GM21390 (cell line): ENCODE results near the gene CCNF.
"Not testable (repeated sequence)": the region's sequence is repeated elsewhere in the genome, so short reads cannot be mapped to it uniquely, and the experiment has no call there.

Experiments used
- ATAC-seq: cut with Tn5 transposase; IDR thresholded peaks from one replicate; pipeline ENCODE4 v1.9.1; 2021; ENCODE audit not compliant: unreplicated experiment

Gene CCNF

DNA sequence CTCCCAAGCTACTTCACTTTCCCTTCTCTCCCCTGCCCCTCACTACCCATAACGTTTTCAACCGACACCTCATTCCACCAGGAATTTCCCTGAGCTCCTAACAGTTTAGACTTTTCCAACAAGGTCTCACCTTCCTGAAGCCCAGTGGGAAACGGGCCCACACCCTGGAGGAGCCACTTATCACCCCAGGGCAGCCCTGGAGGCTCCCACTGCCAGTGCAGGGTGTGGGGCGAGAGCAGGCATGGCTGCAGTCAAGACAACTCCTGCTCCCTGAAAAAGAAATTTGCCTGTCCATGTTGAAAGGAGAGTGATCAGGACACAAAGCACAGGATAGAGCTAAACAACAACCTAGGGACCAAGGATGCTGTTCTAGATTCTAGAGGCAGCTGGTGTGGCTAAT, 1.7 kb upstream of the CCNF start:
- ATAC-seq = no peak

GRCh38 chr16:2428051-2428783, 1.0 kb upstream of the CCNF start:
- no peak for ATAC-seq

GRCh38 chr16:2428784-2429033, 538 bp upstream of the CCNF start:
- ATAC-seq = peak; percentile 1

DNA sequence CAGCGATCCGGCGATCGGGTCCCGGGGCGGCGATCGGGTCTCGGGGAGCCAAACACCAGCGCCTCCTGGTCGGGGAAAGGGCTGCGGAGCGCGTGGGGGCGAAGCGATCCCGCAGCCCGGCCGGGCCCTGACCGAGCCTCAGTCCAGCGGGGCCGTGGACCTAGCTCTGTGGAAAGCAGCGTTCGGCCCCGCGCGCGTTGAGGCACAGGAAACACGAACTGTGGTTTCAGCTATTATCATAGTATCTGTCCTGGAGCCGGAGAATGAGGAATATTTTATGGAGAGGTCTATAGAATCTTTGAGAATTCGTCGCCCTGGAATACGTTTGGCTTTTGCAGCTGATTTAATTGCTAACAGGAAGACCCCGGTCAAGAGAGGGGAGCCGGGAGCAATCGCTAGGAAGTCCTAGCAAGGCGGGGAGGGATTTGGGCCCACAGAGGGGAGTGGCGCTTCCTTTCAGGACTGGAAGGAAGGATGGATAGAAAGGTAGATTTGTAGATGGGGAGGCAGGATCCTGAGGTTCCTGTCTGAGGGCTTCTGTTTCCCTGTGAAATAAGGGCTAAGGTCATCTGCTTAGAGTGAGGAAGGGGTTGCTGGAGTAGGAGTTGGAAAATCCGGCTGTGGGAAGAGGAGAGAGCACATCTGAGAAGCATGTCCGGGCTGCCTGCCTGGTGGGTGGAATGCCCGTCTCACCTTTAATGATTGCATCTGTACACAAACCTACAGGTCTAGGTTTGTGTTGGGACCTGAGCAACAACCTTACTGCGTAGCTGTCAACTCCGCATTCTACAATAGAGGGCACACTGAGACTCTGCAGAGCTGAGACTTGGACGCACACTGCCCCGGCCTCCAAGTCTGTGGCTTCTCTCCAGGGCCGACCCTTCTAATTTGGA, 770 bp downstream of the CCNF start:
- ATAC-seq = peak; percentile 4

GRCh38 chr16:2432286-2432685, 3.0 kb downstream of the CCNF start:
- ATAC-seq = no peak

- no peak for ATAC-seq
Observed at GRCh38 chr16:2432801-2433505, 3.7 kb downstream of the CCNF start.

DNA sequence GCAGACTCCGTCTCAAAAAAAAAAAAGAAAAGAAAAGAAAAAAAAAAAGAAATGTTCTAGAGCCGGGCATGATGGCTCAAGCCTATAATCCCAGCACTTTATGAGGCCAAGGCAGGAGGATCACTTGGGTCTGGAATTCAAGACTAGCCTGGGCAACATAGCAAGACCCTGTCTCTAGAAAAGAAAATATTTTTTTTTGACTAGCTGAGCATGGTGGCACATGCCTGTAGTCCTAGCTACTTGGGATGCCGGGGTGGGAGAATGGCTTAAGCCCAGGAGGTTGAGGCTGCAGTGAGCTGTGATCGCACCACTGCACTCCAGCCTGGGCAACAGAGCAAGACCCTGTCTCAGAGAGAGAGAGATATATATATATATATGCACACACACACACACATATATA, 6.0 kb downstream of the CCNF start:
- ATAC-seq = not testable (repeated sequence)

DNA sequence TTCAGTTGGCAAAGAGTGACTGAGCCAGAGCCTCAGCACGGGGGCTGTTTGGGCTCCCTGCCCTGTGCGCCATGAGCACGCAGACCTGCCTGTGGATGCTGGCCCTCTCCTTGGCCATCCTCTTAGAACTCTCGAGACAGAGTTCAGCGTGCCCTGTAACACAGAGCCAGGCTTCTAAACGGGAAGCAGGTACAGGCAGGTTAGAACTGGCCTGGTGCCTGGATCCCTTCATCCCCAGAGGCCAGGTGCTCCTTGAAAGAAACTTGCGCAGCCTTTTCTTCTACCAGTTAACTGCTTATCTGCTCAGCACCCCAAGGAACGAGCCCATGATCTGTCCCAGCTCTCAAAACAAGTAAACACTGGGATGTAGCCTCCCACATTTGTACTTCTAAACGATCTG, 6.9 kb downstream of the CCNF start:
- no peak for ATAC-seq

GRCh38 chr16:2437032-2437790, 8.0 kb downstream of the CCNF start:
- ATAC-seq = no peak

GRCh38 chr16:2438121-2438520, 8.9 kb downstream of the CCNF start:
- no peak for ATAC-seq

GRCh38 chr16:2439598-2439997, 10.4 kb downstream of the CCNF start:
- ATAC-seq = no peak

DNA sequence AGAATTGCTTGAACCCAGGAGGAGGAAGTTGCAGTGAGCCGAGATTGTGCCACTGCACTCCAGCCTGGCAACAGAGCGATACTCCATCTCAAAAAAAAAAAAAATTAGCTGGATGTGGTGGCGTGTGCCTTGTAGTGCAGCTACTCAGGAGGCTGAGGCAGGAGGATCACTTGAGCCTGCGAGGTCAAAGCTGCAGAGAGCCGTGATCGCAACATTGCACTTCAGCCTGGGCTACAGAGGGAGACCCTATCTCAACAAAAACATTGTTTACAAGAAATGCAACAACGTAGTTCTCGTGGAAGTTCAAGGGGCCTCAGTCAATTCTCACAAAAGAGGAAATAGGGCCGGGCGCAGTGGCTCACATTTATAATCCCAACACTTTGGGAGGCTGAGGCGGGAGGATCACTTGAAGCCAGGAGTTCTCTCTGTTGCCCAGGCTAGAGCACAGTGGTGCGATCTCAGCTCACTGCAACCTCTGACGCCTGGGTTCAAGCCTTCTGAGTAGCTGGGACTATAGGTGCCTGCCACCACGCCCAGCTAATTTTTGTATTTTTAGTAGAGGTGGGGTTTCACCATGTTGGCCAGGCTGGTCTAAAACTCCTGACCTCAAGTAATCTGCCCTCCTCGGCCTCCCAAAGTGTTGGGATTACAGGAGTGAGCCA, 12.0 kb downstream of the CCNF start:
- not testable (repeated sequence) for ATAC-seq

DNA sequence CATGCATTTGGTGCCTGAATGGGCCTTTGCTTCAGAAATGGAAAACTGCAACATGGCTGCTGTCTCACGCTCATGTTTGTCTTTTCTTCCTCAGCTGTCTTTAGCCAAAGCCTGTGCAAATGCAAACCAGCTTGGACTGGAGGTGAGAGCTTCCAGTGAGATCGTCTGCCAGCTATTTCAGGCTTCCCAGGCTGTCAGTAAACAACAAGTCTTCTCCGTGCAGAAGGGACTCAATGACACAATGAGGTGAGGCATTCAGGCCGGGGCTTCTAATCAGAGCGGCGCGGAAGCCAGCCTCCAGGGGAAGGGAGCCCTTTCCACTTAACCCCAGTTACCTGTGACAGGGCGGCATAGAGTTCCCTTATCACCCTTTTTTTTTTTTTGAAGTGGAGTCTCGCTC, 14.3 kb downstream of the CCNF start:
- no peak for ATAC-seq

DNA sequence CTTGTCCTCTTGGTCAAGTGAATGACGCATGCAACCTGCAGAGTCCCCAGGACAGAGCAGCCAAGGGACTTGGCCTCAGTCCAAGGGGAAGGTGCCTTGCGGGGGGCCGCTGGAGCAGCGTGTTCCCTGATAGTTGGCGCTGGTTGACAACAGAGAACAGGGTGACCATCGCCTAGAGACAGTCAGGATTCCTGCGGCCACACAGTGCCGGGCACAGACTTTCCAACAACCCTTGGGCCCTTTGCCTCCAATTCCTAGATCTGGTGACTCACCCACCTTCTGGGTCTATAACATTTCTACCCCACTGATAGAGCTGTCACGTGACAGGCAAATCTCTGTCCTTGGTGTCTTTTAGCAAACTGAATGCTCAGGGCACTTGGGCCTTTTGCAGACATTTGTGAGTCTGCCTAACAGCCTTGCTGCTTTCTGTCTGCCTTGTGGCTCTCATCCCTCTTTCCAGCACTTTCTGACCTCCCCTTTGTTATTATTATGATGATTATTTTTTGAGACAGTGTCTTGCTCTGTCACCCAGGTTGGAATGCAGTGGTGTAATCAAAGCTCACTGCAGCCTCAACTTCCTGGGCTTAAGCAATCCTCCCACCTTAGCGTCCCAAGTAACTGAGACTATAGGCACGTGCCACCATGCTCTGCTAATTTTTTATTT, 18.8 kb downstream of the CCNF start:
- no peak for ATAC-seq

DNA sequence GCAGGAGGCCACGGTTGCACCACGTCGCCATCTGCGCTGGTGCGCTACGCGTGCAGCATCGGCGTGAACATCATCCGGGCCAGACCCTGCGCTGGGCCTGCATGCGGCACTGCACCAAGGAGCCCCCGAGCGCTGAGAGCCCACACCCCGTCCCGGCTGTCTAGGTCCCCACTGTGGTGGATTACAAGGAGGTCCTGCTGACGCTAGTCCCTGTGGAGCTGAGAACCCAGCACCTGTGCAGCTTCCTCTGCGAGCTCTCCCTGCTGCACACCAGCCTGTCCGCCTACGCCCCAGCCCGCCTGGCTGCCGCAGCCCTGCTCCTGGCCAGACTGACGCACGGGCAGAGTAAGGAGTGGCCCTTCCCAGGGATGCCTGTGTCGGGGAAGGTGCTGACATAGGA, 19.9 kb downstream of the CCNF start:
- no peak for ATAC-seq

- no peak for ATAC-seq
Observed at GRCh38 chr16:2450535-2450934, 21.3 kb downstream of the CCNF start.

DNA sequence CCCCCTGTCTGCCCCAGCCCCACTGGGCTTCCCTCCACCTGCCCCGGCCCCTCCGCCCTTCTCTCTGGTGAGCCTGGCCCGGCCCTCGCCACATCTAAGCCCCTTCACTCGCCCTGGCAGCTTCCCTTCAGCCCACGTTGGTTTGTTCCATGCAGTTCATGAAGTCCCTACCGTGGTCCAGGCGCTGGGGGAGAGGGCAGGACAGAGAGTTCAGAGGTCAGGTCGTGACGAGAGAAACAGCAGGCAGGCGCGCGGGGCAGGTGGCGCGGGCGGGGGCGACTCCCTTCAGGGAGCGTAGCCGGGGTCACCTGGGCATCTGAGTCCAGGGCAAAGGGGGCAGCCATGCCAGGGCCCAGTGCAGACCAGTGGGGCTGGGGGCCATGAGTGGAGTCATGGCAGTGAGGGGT, 21.7 kb downstream of the CCNF start:
- no peak for ATAC-seq

GRCh38 chr16:2451851-2452320, 22.6 kb downstream of the CCNF start:
- ATAC-seq = no peak

DNA sequence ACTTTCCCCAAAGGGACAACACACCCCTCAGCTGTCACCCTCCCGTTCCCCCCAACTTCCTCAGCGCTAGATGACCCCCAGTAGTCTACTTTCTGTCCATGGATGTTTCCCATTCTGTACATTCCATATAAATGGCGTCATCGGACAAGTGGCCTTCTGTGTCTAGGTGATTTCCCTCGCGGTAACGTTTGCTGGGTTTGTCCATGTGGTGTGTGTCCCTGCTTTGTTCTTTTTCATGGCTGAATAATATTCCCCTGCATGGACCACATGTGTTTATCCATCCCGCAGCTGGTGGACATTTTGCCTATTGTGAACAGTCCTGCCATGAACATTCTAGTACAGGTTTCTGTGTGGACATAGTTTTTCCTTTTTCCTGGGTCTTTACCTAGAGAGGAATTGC, 23.4 kb downstream of the CCNF start:
- no peak for ATAC-seq
